ENCODE results near the gene DEPP1.
"Not testable (repeated sequence)": the region's sequence is repeated elsewhere in the genome, so short reads cannot be mapped to it uniquely, and the experiment has no call there.

DEPP1 gene, protein sequence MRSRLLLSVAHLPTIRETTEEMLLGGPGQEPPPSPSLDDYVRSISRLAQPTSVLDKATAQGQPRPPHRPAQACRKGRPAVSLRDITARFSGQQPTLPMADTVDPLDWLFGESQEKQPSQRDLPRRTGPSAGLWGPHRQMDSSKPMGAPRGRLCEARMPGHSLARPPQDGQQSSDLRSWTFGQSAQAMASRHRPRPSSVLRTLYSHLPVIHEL

DNA sequence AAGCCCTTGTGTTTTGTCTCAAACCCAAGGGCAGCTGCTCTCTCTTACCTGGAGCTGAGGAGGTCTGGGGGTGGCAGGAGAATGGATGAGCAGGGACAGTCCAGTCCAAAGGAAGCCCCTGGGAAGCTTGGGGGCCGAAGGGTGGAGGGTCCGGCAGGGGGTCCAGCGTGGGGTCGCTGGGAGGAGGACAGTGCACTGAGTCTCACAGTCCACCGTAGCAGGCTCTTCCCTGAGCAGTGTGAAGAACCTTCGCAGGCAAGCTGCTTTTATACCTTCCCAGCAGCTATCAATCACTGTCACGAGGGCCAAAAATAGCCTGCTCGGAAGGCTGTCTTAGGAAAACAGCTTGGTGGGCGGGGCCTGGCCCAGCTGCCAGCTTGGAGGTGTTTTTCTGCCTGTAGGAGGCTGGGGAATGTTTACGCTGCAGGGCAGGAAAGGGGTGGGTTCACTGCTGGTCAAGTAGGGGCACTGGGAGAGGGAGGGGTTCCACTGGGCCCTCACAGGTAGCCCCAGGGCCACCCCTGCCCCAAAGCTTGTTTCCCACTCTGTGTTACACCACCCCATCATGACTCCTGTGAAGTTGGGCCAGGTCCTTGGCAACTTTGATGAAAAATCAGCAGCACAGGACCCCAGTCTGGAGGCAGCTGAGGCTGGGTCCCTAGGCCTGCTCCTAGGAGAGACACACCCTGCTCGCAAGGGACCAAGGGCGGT is at the start of gene DEPP1:
TSS of gene DEPP1 (minus strand) at position 240 of the 711 bp plus-strand sequence. CDS start 779 bp downstream, outside the sequence.
- peak; percentile 86 for DNase-seq (ENCODE audit: low read depth)
- TF ChIP-seq, protein P1, sequence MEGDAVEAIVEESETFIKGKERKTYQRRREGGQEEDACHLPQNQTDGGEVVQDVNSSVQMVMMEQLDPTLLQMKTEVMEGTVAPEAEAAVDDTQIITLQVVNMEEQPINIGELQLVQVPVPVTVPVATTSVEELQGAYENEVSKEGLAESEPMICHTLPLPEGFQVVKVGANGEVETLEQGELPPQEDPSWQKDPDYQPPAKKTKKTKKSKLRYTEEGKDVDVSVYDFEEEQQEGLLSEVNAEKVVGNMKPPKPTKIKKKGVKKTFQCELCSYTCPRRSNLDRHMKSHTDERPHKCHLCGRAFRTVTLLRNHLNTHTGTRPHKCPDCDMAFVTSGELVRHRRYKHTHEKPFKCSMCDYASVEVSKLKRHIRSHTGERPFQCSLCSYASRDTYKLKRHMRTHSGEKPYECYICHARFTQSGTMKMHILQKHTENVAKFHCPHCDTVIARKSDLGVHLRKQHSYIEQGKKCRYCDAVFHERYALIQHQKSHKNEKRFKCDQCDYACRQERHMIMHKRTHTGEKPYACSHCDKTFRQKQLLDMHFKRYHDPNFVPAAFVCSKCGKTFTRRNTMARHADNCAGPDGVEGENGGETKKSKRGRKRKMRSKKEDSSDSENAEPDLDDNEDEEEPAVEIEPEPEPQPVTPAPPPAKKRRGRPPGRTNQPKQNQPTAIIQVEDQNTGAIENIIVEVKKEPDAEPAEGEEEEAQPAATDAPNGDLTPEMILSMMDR (conservative IDR thresholded peaks at IDR 0.05; ENCODE audit: low read depth, low read length): peak; percentile 23
- peak within 1 kb of the TSS; percentile 33 for H3K4me3 ChIP-seq (ENCODE audit: low read length)

- H3K4me3 ChIP-seq (ENCODE audit: low read length): no peak overlapping the region
- TF ChIP-seq, protein P1 (conservative IDR thresholded peaks at IDR 0.05; ENCODE audit: low read depth, low read length): no peak
- no peak for DNase-seq (ENCODE audit: low read depth)
Measured at GRCh38 chr10:45023426-45023825, 44.8 kb upstream of the DEPP1 start.

DNA sequence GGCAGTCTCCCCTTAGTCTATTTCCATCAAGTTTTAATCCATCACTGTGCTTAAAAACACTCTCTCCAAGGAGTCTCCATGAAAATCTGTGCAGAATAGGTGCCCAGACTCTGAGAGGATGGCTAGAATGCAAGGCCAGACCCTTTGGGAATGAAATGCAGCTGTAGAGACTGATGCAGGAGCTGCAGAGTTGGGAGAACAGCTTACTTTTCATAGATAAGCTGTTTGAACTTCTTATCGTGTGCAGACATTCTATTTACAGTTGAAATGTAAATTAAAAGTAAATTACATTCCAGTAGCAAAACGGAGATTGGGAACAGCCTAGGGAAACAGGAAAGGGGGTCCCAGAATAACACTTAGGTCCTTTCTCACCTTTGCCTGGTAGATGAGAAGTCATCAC is 37.0 kb upstream of the DEPP1 start:
- no peak overlapping the region for H3K4me3 ChIP-seq (ENCODE audit: low read length)
- DNase-seq (ENCODE audit: low read depth): no peak
- TF ChIP-seq, protein P1 (conservative IDR thresholded peaks at IDR 0.05; ENCODE audit: low read depth, low read length): no peak

DNA sequence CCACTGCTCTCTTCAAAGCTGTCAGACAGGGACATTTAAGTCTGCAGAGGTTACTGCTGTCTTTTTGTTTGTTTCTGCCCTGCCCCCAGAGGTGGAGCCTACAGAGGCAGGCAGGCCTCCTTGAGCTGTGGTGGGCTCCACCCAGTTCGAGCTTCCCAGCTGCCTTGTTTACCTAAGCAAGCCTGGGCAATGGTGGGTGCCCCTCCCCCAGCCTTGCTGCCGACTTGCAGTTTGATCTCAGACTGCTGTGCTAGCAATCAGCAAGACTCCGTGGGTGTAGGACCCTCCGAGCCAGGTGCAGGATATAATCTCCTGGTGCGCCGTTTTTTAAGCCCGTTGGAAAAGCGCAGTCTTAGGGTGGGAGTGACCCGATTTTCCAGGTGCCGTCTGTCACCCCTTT is 35.9 kb upstream of the DEPP1 start:
- DNase-seq (ENCODE audit: low read depth); H3K4me3 ChIP-seq (ENCODE audit: low read length): not testable (repeated sequence)

DNA sequence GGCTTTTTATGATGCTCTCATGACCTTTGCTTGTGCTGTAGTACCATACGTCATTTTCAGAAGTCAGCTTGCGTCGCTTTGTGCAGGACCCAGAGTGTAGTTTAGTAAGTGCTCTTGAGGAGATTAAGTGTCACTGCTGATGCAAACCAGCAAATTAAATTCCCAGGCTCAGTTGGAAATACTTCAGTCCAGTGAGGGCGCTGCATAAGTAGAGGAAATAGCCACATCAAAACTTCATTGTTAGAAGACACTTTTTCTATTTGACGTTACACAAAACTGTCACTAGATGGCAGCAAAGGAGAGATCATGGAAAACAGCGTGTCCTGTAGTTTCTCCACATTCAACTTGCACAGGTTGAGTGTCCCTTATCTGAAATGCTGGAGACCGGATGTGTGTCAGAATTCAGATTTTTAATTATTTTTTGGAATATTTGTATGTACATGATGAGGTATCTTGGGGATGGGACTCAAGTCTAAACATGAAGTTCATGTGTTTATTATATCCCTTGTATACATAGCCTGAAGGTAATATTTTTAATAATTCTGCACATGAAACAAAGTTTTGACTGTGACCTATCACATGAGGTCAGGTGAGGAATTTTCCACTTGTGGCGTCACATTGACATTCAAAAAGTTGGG is 30.0 kb upstream of the DEPP1 start:
- TF ChIP-seq, protein P1 (conservative IDR thresholded peaks at IDR 0.05; ENCODE audit: low read depth, low read length): peak; percentile 74
- no peak overlapping the region for H3K4me3 ChIP-seq (ENCODE audit: low read length)
- peak; percentile 91 for DNase-seq (ENCODE audit: low read depth)

GRCh38 chr10:45006276-45007030 is 27.8 kb upstream of the DEPP1 start:
- H3K4me3 ChIP-seq (ENCODE audit: low read length): no peak overlapping the region
- no peak for DNase-seq (ENCODE audit: low read depth)
- TF ChIP-seq, protein P1 (conservative IDR thresholded peaks at IDR 0.05; ENCODE audit: low read depth, low read length): no peak

DNA sequence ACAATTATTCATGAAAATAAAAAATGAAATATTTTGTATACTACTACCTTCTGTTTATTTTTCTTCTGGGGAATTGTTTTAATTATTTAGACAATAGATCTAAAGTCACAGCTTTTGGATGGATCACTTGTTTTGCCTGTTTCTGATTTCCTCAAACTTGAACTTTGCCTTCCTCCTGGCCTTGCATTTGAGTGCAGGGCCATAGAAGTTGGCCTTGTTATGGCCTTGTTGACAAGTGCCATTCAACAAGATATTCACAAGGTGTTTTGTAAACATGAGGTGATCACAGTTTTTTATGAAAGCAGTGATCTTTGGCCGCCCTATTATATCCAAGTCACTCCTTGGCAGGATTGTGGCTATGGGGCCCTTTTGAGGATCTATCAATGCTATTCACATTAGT is 26.7 kb upstream of the DEPP1 start:
- no peak for DNase-seq (ENCODE audit: low read depth)
- no peak overlapping the region for H3K4me3 ChIP-seq (ENCODE audit: low read length)
- TF ChIP-seq, protein P1 (conservative IDR thresholded peaks at IDR 0.05; ENCODE audit: low read depth, low read length): no peak

All from retinal pigment epithelial cell (primary cell).